GM06990 (cell line): ENCODE measurements around the gene WASHC3.
"Not testable (repeated sequence)": the region's sequence is repeated elsewhere in the genome, so short reads cannot be mapped to it uniquely, and the experiment has no call there.

Experiments used
- DNase-seq: peaks from one replicate; pipeline ENCODE4 v3.0.0-alpha.2; 2011; ENCODE audit not compliant: insufficient read length; ENCODE audit errors: extremely low read depth
- H3K27me3 ChIP-seq: replicated peaks from 2 replicates; pipeline ENCODE4 v1.6.0; 2011; ENCODE audit warnings: low read length; ENCODE audit not compliant: control insufficient read depth, insufficient read depth
- H3K36me3 ChIP-seq: 2 replicates; pipeline ENCODE4 v1.5.1; 2011; ENCODE audit warnings: low read length; ENCODE audit not compliant: control insufficient read depth, insufficient read depth
- H3K4me3 ChIP-seq: replicated peaks from 2 replicates; pipeline ENCODE4 v1.5.1; 2011; ENCODE audit warnings: low read depth, mild to moderate bottlenecking, control low read depth, low read length
- CTCF ChIP-seq: IDR thresholded peaks from 2 replicates; pipeline ENCODE4 v1.5.1; 2011; ENCODE audit warnings: low read length, control low read depth, mild to moderate bottlenecking, inconsistent platforms; ENCODE audit not compliant: insufficient read depth, poor library complexity, severe bottlenecking

WASHC3 gene

GRCh38 chr12:102095677-102096263, 34.0 kb upstream of the WASHC3 start:
- peak; percentile 52 for TF ChIP-seq CTCF
- no peak overlapping the region for H3K4me3 ChIP-seq
- DNase-seq: no peak
- no peaks in the 10 kb centered on the region; the same call in 1 of the 2 replicates for H3K36me3 ChIP-seq
- no peaks in the 10 kb centered on the region for H3K27me3 ChIP-seq

- no peak for DNase-seq
- TF ChIP-seq CTCF: no peak
- no peaks in the 10 kb centered on the region; the same call in 1 of the 2 replicates for H3K36me3 ChIP-seq
- no peak overlapping the region for H3K4me3 ChIP-seq
- H3K27me3 ChIP-seq: no peaks in the 10 kb centered on the region
These were observed 31.5 kb upstream of the WASHC3 start for GRCh38 chr12:102093319-102093718.

DNA sequence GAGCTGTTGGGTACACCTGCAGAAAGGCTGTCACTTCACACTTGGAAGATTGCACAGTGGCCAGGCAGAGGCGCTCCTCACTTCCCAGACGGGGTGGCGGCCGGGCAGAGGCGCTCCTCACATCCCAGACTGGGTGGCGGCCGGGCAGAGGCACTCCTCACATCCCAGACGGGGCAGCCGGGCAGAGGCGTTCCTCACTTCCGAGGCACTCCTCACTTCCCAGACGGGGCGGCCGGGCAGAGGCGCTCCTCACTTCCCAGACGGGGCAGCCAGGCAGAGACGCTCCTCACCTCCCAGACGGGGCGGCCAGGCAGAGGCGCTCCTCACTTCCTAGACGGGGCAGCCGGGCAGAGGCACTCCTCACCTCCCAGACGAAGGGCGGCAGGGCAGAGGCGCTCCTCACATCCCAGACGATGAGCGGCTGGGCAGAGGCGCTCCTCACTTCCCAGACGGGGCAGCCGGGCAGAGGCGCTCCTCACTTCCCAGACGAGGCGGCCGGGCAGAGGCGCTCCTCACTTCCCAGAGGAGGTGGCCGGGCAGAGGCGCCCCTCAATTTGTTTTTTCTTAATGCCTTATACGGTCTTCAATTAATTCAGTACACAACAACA, 27.5 kb upstream of the WASHC3 start:
- not testable (repeated sequence) for H3K27me3 ChIP-seq, H3K4me3 ChIP-seq, H3K36me3 ChIP-seq, DNase-seq

DNA sequence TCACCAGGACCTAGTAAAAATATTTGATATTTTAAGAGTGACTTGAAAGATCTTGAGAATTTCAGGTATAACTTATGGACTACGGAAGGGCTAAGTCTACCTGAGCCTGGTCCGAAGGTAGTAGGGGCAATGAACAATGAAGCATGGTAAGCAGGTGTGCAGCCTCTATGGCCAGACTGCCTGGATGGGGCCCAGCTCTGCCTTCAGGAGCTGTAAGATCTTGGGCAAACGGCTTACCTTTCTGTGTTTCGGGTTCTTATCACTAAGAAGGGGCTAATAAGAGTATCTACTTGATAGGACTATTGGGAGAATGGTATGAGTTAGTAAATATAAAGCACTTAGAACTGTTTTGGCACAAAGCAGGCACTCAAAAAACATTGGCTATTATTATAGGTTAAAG, 19.1 kb upstream of the WASHC3 start:
- no peak for DNase-seq
- Histone ChIP-seq H3K27me3 (no peaks in the 10 kb centered on the region), H3K36me3 (no peaks in the 10 kb centered on the region; the same call in none of the 2 replicates), H3K4me3 (no peak overlapping the region)
- TF ChIP-seq CTCF: no peak

GRCh38 chr12:102072092-102072491, 10.3 kb upstream of the WASHC3 start:
- DNase-seq, H3K27me3 ChIP-seq, H3K4me3 ChIP-seq, H3K36me3 ChIP-seq: not testable (repeated sequence)

DNA sequence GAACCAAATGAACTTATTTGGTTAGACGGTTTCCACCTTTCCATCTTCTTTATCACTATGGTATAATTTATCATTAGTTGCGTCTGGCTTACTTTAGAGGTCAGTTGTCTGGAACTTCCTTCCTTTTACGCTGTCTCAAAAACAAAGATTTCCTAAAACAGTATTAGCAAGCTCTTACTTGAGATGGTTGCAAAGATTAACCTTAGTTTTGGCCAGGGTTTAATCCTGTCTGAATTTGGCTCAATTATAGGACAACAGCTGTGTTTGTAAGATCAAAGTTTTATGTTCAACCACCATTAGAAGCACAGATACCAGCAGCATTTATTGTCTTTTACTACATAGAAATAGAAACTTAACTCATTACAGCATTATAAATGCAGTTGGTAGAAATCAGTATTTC, 7.9 kb upstream of the WASHC3 start:
- Histone ChIP-seq H3K36me3 (no peaks in the 10 kb centered on the region; the same call in 1 of the 2 replicates), H3K27me3 (no peaks in the 10 kb centered on the region), H3K4me3 (no peak overlapping the region)
- TF ChIP-seq CTCF: no peak
- no peak for DNase-seq
